Measurements from ENCODE around the gene MARK3. TPM values are rescaled to one million over a fixed set of nuclear protein-coding genes. Genes with fewer than 3 reads are reported as not detected.

MARK3 gene
- total RNA-seq, 1 donor from 2014 or later: 99.4 TPM

DNA sequence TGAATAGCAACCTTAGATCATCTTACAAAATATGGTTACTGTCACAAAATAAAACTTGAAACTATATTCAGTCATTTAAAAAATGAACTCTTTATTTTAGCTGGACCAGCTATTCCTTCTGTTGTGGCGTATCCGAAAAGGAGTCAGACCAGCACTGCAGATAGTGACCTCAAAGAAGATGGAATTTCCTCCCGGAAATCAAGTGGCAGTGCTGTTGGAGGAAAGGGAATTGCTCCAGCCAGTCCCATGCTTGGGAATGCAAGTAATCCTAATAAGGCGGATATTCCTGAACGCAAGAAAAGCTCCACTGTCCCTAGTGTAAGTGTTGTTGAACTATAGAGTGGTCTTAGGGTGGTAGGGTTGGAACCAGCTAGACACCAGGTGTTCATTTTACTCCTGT, 89.7 kb downstream of the MARK3 start:
- no peaks in the 10 kb centered on the region for H3K27me3 ChIP-seq (ENCODE audit: low read depth)
- H3K4me1 ChIP-seq: no peaks in the 10 kb centered on the region
- intact Hi-C loops (cut with DNase I): no loop called here
- TF ChIP-seq, protein P1, sequence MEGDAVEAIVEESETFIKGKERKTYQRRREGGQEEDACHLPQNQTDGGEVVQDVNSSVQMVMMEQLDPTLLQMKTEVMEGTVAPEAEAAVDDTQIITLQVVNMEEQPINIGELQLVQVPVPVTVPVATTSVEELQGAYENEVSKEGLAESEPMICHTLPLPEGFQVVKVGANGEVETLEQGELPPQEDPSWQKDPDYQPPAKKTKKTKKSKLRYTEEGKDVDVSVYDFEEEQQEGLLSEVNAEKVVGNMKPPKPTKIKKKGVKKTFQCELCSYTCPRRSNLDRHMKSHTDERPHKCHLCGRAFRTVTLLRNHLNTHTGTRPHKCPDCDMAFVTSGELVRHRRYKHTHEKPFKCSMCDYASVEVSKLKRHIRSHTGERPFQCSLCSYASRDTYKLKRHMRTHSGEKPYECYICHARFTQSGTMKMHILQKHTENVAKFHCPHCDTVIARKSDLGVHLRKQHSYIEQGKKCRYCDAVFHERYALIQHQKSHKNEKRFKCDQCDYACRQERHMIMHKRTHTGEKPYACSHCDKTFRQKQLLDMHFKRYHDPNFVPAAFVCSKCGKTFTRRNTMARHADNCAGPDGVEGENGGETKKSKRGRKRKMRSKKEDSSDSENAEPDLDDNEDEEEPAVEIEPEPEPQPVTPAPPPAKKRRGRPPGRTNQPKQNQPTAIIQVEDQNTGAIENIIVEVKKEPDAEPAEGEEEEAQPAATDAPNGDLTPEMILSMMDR (IDR thresholded peaks at IDR 0.05): no peak
- no peak overlapping the region for H3K27ac ChIP-seq
- H3K4me3 ChIP-seq: no peak overlapping the region
- H3K9me3 ChIP-seq: no peaks in the 10 kb centered on the region
- ATAC-seq: no peak
- H3K36me3 ChIP-seq: peaks cover 96% of the 10 kb centered on the region
- DNase-seq: no peak

DNA sequence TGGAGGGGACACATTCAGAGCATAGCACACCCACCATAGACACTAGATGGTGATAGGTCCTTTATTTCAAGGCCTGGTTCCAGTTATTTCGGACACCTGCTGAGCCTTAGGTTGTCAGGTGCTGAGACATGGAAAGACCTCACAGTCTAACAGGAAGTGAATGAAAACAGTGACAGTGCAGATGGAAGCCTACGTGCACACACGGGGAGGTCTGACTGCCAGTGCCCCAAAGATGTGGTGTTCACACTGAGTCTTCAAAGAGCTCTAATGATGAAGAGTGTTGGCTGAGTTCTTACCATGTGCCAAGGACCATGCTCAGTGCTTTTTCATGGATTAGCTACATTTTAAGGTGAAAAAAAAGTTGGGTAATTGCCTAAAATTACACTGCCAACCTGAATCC, 90.8 kb downstream of the MARK3 start:
- Histone ChIP-seq H3K4me3 (no peak overlapping the region), H3K27ac (no peak overlapping the region), H3K36me3 (peaks cover 96% of the 10 kb centered on the region), H3K4me1 (no peaks in the 10 kb centered on the region), H3K9me3 (no peaks in the 10 kb centered on the region), H3K27me3 (ENCODE audit: low read depth) (no peaks in the 10 kb centered on the region)
- TF ChIP-seq, protein P1 (IDR thresholded peaks at IDR 0.05): no peak
- intact Hi-C loops (cut with DNase I): no loop called here
- DNase-seq (no peak), ATAC-seq (no peak)

DNA sequence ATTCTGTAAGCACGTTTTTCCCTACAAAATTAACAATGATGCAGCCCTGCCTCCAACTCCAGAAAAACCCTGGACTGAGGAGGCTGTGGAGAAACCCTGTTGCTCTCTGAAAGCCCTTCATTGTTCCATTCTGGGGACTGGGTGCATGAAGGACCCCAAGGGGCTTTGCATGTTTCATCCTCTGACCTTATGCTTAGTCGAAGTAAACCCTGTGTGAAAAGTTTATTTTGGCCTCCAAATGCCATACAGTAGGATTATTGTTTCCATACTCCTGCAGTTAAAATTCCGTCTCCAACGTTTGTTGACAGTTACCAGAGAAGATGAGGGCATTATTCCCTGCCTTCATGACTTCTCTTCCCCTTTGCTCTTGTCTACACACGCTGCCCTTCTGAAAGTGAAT, 91.4 kb downstream of the MARK3 start:
- no peak for DNase-seq
- H3K36me3 ChIP-seq: peaks cover 95% of the 10 kb centered on the region
- TF ChIP-seq, protein P1 (IDR thresholded peaks at IDR 0.05): no peak
- intact Hi-C loops (cut with DNase I): no loop called here
- no peak overlapping the region for H3K27ac ChIP-seq
- no peak overlapping the region for H3K4me3 ChIP-seq
- H3K4me1 ChIP-seq: no peaks in the 10 kb centered on the region
- no peaks in the 10 kb centered on the region for H3K27me3 ChIP-seq (ENCODE audit: low read depth)
- no peaks in the 10 kb centered on the region for H3K9me3 ChIP-seq
- ATAC-seq: no peak

DNA sequence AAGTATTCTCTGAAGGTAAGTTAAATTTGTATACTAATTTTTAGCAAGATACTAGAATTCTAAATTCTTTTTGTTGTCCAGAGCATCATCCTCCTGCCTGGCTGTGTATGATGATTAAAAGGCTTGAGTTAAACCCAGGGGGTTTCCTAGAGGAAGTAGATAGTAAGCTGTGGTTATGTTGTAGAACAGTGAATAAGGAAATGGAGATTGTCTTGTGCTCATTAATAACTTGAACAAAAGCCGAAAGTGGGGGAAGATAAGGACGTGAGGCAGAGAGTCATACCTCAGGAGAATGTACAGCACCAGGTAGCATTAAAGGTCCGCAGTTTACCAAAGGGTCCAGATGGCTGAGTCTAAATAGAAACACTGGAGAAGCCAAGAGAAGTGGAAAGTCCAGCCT, 95.4 kb downstream of the MARK3 start:
- DNase-seq (no peak), ATAC-seq (no peak)
- peaks cover 91% of the 10 kb centered on the region for H3K36me3 ChIP-seq
- TF ChIP-seq, protein P1 (IDR thresholded peaks at IDR 0.05): no peak
- intact Hi-C loops (cut with DNase I): no loop called here
- H3K9me3 ChIP-seq: no peaks in the 10 kb centered on the region
- no peak overlapping the region for H3K4me3 ChIP-seq
- no peak overlapping the region for H3K27ac ChIP-seq
- no peaks in the 10 kb centered on the region for H3K27me3 ChIP-seq (ENCODE audit: low read depth)
- H3K4me1 ChIP-seq: no peaks in the 10 kb centered on the region

DNA sequence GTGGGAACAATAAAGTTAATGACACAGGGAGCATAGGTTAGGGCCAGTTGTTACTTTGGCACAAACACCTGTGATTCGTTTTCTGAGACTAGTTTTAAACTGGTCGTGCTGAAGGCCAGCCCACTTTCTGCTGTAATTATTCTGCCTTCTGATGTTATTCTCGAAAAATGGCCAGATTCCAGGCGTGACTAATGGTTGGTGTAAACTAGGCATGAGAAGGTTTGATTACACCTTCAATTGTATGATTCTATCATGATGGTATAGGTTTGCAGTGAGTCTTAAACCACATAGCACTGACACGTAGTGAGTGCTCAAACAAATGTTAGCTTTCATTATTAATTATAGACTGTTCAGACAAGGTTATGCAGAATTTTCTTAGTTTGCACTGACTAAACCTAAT, 98.4 kb downstream of the MARK3 start:
- intact Hi-C loops (cut with DNase I): no loop called here

More for the DNA sequence above, 98.4 kb downstream of the MARK3 start:
- TF ChIP-seq, protein P1 (IDR thresholded peaks at IDR 0.05): no peak
- H3K9me3 ChIP-seq: no peaks in the 10 kb centered on the region
- ATAC-seq: no peak
- no peaks in the 10 kb centered on the region for H3K27me3 ChIP-seq (ENCODE audit: low read depth)
- peaks cover 94% of the 10 kb centered on the region for H3K36me3 ChIP-seq
- no peak overlapping the region for H3K27ac ChIP-seq
- H3K4me1 ChIP-seq: no peaks in the 10 kb centered on the region
- DNase-seq: no peak
- no peak overlapping the region for H3K4me3 ChIP-seq
